GM18507 (cell line): ENCODE data around the gene LSM11.
"Not testable (repeated sequence)": the region's sequence is repeated elsewhere in the genome, so short reads cannot be mapped to it uniquely, and the experiment has no call there.

Source experiments
- DNase-seq: peaks from one replicate; pipeline ENCODE4 v3.0.0; 2011; ENCODE audit warnings: low read depth; ENCODE audit not compliant: insufficient read length; ENCODE audit errors: extremely low spot score
- FAIRE-seq: peaks from 2 replicates; lab custom pipeline; 2011; peaks lifted over from hg19 to GRCh38; lab: Jason Lieb, UNC

LSM11 gene

DNA sequence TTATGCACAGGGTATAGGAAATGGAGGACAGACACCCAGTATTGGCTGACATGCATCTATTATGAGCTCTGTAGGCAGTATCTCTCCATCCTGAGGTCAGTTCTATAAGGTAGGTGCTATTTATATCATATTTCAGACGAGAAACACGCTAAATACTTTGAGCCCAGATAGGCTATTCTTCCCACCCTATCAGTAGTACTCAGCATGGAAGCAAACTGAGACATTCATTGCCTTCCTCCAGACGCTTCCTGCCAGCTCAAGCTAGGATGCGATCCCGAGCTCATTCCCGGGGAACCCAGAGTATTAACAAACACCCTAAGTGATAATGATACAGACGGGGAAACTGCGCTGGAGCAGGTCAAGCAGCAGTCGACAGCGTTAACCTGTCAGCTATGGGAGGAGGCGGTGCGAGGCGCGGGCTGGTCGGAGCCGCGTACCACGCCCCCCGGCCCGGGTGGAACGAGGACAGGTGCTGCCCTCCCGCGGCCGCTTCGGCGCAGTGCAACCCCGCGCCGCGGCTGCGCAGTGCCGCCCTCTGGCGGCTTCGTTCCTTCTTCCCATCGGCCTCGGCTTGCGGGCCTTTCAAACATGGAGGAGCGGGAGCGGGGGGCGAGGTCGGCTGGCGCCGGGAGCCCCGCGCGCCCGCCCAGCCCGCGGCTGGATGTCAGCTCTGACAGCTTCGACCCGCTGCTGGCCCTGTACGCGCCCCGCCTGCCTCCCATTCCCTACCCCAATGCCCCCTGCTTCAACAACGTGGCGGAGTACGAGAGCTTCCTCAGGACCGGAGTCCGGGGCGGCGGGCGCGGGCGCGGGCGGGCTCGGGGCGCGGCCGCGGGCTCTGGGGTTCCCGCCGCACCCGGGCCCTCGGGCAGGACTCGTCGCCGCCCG, at the start of gene LSM11:
LSM11 (plus strand) TSS at position 550 of the 888 bp plus-strand sequence; CDS start at position 589, 39 bp downstream.
- peak; percentile 91 for FAIRE-seq
- peak; percentile 88 for DNase-seq

GRCh38 chr5:157693816-157694215, 49.7 kb upstream of the LSM11 start:
- DNase-seq, FAIRE-seq: not testable (repeated sequence)

- not testable (repeated sequence) for DNase-seq, FAIRE-seq
Measured at GRCh38 chr5:157696154-157696553, 47.4 kb upstream of the LSM11 start.

GRCh38 chr5:157698674-157699073, 44.8 kb upstream of the LSM11 start:
- DNase-seq, FAIRE-seq: not testable (repeated sequence)

- DNase-seq (no peak), FAIRE-seq (no peak)
Measured at GRCh38 chr5:157703736-157704135, 39.8 kb upstream of the LSM11 start.

DNA sequence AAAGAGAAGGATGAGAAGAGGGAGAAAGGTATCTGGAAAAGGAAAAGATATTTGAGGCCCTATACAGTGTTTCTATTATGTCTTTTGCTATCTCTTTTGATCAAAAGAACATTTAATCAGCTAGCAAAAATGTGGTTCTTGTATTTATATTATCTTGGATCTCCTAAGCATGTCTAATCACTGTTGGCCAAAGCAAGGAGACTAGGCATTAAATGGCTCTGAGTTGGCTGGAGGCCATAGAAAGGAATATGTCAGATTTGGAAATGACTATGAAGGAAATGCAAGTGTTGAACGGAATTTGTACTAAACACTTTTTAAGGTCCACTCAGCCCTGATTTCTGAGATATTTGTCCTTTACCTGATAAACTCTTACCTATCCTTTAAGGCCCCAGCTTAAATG, 34.6 kb upstream of the LSM11 start:
- FAIRE-seq (no peak), DNase-seq (no peak)

GRCh38 chr5:157709346-157709745, 34.2 kb upstream of the LSM11 start:
- DNase-seq (no peak), FAIRE-seq (no peak)

DNA sequence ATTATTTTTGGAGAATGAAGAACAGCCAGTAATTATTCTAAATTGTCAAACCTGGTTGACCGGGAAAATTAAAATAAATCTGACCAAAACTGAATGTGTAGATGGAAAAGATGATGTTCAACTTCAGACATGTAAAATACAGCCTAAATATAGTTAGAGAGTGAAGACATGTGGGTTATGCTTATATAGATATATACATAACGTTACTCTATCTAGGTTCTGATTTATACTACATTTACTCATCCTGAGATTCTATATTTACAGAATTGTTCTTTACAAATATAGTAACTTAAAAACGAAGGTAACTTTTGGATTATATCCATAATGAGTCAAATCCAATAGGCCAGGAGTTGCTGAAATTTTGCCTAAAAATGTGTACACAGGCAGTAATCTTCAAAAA, 33.1 kb upstream of the LSM11 start:
- FAIRE-seq (peak; percentile 12), DNase-seq (no peak)

DNA sequence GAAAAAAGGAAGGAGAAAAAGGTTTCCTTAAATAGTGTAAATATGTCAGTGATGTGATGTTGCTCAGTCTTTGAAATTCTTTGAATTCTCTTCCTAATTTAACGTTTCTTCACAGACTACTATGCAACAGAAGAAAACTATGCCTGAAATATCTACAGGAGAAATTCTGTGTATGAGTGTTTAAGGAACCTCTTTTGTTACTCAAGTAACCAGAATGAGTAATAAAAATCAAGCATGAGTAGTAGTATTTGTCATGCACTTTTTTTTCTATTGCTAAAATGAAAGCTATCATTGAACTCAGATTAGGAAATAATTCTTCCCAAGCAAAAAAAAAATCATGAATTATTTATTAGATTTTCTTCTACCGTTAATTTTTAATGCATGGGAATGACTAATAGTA, 32.6 kb upstream of the LSM11 start:
- no peak for DNase-seq
- FAIRE-seq = peak; percentile 49

- DNase-seq (no peak), FAIRE-seq (no peak)
Measured at GRCh38 chr5:157713830-157714595, 29.5 kb upstream of the LSM11 start.

GRCh38 chr5:157714596-157714864, 29.0 kb upstream of the LSM11 start:
- no peak for FAIRE-seq

DNA sequence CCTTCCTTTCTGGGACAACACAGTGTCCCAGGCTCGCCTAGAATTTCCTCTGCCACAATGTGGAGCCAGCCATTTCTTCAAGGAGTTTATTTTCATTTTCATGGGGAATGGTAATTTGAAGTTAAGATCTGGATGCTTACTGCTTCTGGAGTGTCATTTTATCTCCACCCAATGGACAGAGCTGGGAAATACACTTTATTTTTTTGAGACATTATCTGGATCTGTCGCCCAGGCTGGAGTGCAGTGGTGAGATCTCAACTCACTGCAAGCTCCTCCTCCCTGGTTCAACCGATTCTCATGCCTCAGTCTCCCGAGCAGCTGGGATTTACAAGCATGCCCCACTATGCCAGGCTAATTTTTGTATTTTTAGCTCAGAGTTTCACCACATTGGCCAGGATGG, 25.0 kb upstream of the LSM11 start:
- DNase-seq = peak; percentile 30
- peak; percentile 74 for FAIRE-seq

More at GRCh38 chr5:157714596-157714864, 29.0 kb upstream of the LSM11 start:
- no peak for DNase-seq

DNA sequence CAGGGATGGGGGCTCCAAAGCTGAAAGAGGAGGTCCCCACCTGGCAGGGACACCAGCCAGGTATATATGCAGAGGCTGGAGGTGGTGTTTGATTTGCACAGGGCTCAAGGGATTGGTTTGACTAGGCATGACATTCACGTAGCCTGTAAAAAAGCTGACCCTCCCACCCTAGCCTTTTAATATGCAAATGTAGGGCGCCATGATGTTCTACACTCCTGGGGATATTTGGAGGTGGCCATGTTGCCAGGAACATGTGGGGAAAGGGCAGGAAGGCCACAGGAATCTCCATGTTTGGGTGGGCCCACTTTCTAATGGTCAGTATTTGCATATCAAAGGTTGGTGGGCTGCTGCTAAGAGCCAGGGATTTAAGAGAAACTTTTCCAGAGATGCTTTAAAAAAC, 24.3 kb upstream of the LSM11 start:
- DNase-seq = no peak
- no peak for FAIRE-seq

GRCh38 chr5:157721159-157721558, 22.4 kb upstream of the LSM11 start:
- no peak for FAIRE-seq
- no peak for DNase-seq

- not testable (repeated sequence) for FAIRE-seq, DNase-seq
Measured at GRCh38 chr5:157722895-157723294, 20.6 kb upstream of the LSM11 start.

DNA sequence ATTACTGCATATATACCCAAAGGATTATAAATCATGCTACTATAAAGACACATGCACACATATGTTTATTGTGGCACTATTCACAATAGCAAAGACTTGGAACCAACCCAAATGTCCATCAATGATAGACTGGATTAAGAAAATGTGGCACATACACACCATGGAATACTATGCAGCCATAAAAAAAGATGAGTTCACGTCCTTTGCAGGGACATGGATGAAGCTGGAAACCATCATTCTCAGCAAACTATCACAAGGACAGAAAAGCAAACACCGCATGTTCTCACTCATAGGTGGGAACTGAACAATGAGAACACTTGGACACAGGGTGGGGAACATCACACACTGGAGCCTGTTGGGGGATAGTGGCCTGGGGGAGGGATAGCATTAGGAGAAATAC, 16.9 kb upstream of the LSM11 start:
- FAIRE-seq, DNase-seq: not testable (repeated sequence)

DNA sequence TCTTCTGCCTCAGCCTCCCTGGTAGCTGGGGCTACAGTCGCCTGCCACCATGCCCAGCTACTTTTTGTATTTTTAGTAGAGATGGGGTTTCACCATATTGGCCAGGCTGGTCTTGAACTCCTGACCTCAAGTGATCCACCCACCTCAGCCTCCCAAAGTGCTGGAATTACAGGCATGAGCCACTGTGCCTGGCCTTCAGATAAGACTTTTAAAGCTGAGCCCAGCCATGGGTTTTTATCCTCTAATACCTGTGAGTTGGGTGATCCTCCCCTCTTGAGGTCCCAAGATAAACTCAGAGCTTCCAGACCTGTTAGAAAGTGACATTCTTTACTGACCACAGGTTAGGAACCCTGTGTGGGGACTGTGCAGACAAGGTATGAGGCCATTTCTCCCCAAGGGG, 15.7 kb upstream of the LSM11 start:
- DNase-seq, FAIRE-seq: not testable (repeated sequence)

- FAIRE-seq (peak; percentile 81), DNase-seq (no peak)
Measured at GRCh38 chr5:157729858-157730257, 13.7 kb upstream of the LSM11 start.

DNA sequence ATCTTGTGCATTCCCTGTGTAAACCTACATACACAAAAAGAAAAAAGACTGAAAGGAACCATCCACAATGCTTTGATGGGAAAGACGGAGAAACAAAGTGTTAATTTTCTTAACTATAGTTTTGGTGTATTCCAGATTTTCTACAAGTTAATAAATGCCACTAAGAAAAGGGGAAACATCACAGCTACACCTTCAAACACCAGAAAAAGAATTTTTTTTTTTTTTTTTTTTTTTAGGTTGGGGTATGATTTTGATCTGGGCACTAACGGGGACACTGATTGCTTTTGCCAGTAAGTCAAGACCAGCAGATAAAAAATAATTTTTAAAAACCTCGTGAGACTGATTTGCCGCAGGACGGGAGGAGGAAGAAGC, 12.6 kb upstream of the LSM11 start:
- FAIRE-seq (peak; percentile 26), DNase-seq (no peak)

DNA sequence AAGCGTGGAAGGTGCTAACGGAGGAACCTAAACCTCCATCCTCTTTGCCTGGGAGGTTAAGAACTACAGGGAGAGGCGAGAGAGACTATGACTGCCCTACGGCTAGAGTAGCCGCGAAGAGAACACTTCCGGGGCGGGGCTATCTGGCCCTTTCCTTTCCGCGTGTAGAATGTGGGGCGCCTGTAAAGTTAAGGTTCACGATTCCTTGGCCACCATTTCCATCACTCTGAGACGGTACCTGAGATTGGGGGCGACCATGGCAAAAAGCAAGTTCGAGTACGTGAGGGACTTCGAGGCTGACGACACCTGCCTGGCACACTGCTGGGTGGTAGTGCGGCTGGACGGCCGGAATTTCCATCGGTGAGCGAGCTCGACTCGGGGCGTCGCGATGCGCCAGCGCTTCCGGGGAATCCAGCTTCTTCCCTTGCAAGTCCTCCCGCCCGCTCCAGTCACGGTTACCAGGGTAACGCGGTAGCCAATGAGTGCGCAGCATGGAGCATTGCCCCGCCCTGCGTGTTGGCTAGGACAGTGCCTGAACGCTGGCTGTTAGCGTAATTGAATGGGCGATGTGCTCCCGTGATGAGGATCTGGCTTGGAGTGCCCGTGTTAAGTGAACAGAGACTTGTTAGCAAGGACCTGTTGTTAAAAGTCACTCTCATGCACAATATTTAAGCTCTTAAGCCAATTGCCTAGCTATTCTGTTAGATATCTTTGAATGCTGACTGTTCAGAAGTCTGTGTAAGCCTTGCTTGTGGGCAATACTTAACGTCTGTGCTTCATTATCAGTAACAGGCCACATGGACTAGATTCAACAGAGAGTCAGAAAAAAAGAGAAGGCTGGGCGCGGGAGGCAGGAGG, 12.0 kb upstream of the LSM11 start, which contains the start of gene THG1L:
THG1L (plus strand) TSS at position 149 of the 858 bp plus-strand sequence; CDS start at position 170, 21 bp downstream.
- FAIRE-seq (peak; percentile 97), DNase-seq (peak; percentile 91)
